Ovary (tissue), 9 donors: ENCODE measurements around the gene CMC1. TPM values are rescaled to one million over a fixed set of nuclear protein-coding genes. Genes with fewer than 3 reads are reported as not detected.

Experiments used
- DNase-seq, 5 donors: peaks; one replicate each; pipeline ENCODE4 v3.0.0-alpha.2; 2019 to 2020
- H3K27ac ChIP-seq, 2 donors: fragments of 200-600 bp; one replicate each; pipeline versions ENCODE4 v1.5.1 to v1.8.0; 2019 to 2022
- H3K27me3 ChIP-seq: fragments of 200-600 bp; one replicate; pipeline ENCODE4 v1.8.0; 2022
- H3K36me3 ChIP-seq: fragments of 200-600 bp; sonication (generic); one replicate; pipeline ENCODE4 v1.5.1; 2019
- H3K4me1 ChIP-seq: one replicate; pipeline ENCODE4 v1.8.1; 2013; ENCODE audit warnings: mild to moderate bottlenecking, moderate library complexity; ENCODE audit not compliant: insufficient read depth
- H3K4me3 ChIP-seq: fragments of 200-600 bp; sonication (generic); one replicate; pipeline ENCODE4 v1.5.1; 2017
- H3K9me3 ChIP-seq, 2 donors: fragments of 200-600 bp in 1 of 2; sonication (generic) in 1 of 2; one replicate each; pipeline versions ENCODE4 v1.5.1 to v1.8.1; 2013 to 2019; ENCODE audit warnings: mild to moderate bottlenecking in 1 of 2, moderate library complexity in 1 of 2
- CTCF ChIP-seq, 3 donors: fragments of 450-650 bp in 2 of 3; fragments of 200-600 bp in 1 of 3; IDR thresholded peaks; one replicate each; pipeline versions ENCODE4 v1.5.1 to v1.8.0; 2016 to 2022; ENCODE audit warnings: antibody characterized with exemption in 3 of 3, mild to moderate bottlenecking in 1 of 3
- EP300 ChIP-seq: sonication (generic); formaldehyde crosslinking; IDR thresholded peaks from one replicate; pipeline ENCODE4 v1.6.1; 2017; ENCODE audit warnings: antibody characterized with exemption
- POLR2A ChIP-seq: fragments of 450-650 bp; IDR thresholded peaks from one replicate; pipeline ENCODE4 v1.6.1; 2017; ENCODE audit warnings: antibody characterized with exemption, mild to moderate bottlenecking, moderate library complexity
- WGBS, 3 donors: extraction: QIAGEN DNeasy Blood & Tissue Kit in 1 of 3; methylation state at CpG; one replicate each; pipeline versions ENCODE4 v1.1.5 to v1.1.7; 2013 to 2017; 5-methylcytosine and 5-hydroxymethylcytosine counted together
- intact Hi-C, 4 donors: fragments of 100-400 bp; cut with DNase I; formaldehyde crosslinking; loops; one replicate each; pipeline versions ENCODE4 v1.11.0 to v1.15.1; 2022 to 2023
- polyA plus RNA-seq, 2 donors: library from polyadenylated mRNA; stranded (reverse); fragments of 200-250 nt in 1 of 2; fragments of 350-450 nt in 1 of 2; fragmentation: Illumina TruSeq in 1 of 2; extraction: RNeasy Lipid Tissue Mini Kit (QIAGEN cat#74804) in 1 of 2; gene quantifications; one replicate each; pipeline ENCODE4 v1.2.3, GENCODE V29; 2013 to 2014
- total RNA-seq, 7 donors: library from RNA; depleted of rRNA in 2 of 7; stranded (reverse); fragments of >200 nt in 2 of 7; fragmentation: NEBNext Ultra II Directional in 3 of 7; extraction: Animal tissue kit (Norgen Biotek cat#: 25700) in 3 of 7; gene quantifications; one replicate each; pipeline versions ENCODE4 v1.1.0 to v1.2.4, GENCODE V29; 2016 to 2023
- donor health status: DM: no; HTN: no; CAD: no; lungs with moderate emphysema.
- donor health status: DM: no; HTN: no; CAD: no.
- donor health status: Bipolar disorder and iron deficiency.
- donor health status: DM: yes; HTN: yes; CAD: no.
- donor health status: DM: no; HTN: no; CAD: no.
- donor health status: DM: yes; HTN: yes; CAD: no.

Gene CMC1
- total and polyA plus RNA-seq, 9 donors: 10.3 to 22.2 (median 13.4) TPM

- Histone ChIP-seq H3K4me3 (no peak overlapping the region), H3K27me3 (no peaks in the 10 kb centered on the region), H3K36me3 (no peaks in the 10 kb centered on the region), H3K4me1 (no peaks in the 10 kb centered on the region), H3K9me3 (no peaks in the 10 kb centered on the region), H3K27ac (no peak overlapping the region)
- no peak for TF ChIP-seq CTCF (IDR thresholded peaks at IDR 0.05)
- TF ChIP-seq POLR2A: no peak
- no peak for TF ChIP-seq EP300
- DNase-seq: no peak
- intact Hi-C loops: no loop called here
- WGBS, 3 donors: 89 to 92% (median 92%) methylated on average over 3 of the region's 3 CpGs
Measured at GRCh38 chr3:28215407-28215806, 26.0 kb upstream of the CMC1 start.

GRCh38 chr3:28218071-28218916 lies 23.1 kb upstream of the CMC1 start:
- DNase-seq: no peak
- Histone ChIP-seq H3K9me3 (no peaks in the 10 kb centered on the region), H3K4me3 (no peak overlapping the region), H3K4me1 (no peaks in the 10 kb centered on the region), H3K27me3 (no peaks in the 10 kb centered on the region), H3K36me3 (no peaks in the 10 kb centered on the region), H3K27ac (no peak overlapping the region)
- TF ChIP-seq EP300 (no peak), CTCF (IDR thresholded peaks at IDR 0.05) (no peak), POLR2A (no peak)
- intact Hi-C loops: no loop called here
- WGBS, 3 donors: 81 to 89% (median 82%) methylated on average over 3 of the region's 3 CpGs

- Histone ChIP-seq H3K4me3 (no peak overlapping the region), H3K4me1 (no peaks in the 10 kb centered on the region), H3K27ac (no peak overlapping the region), H3K36me3 (no peaks in the 10 kb centered on the region), H3K27me3 (no peaks in the 10 kb centered on the region), H3K9me3 (no peaks in the 10 kb centered on the region)
- intact Hi-C loops: no loop called here
- DNase-seq: no peak
- TF ChIP-seq POLR2A (no peak), EP300 (no peak), CTCF (IDR thresholded peaks at IDR 0.05) (no peak)
Measured at GRCh38 chr3:28218917-28219198, 22.6 kb upstream of the CMC1 start.

- H3K36me3 ChIP-seq: no peaks in the 10 kb centered on the region
- no peaks in the 10 kb centered on the region for H3K27me3 ChIP-seq
- no peaks in the 10 kb centered on the region for H3K9me3 ChIP-seq
- intact Hi-C loops: no loop called here
- no peak for DNase-seq
- no peak overlapping the region for H3K4me3 ChIP-seq
- 84 to 88% (median 85%) methylated on average over 4 of the region's 4 CpGs for WGBS, 3 donors
- no peaks in the 10 kb centered on the region for H3K4me1 ChIP-seq
- TF ChIP-seq POLR2A (no peak), EP300 (no peak), CTCF (IDR thresholded peaks at IDR 0.05) (no peak)
- no peak overlapping the region for H3K27ac ChIP-seq
Measured at GRCh38 chr3:28224430-28224829, 17.0 kb upstream of the CMC1 start.
